ENCODE data around the gene BCL11B.

The BCL11B gene

DNA sequence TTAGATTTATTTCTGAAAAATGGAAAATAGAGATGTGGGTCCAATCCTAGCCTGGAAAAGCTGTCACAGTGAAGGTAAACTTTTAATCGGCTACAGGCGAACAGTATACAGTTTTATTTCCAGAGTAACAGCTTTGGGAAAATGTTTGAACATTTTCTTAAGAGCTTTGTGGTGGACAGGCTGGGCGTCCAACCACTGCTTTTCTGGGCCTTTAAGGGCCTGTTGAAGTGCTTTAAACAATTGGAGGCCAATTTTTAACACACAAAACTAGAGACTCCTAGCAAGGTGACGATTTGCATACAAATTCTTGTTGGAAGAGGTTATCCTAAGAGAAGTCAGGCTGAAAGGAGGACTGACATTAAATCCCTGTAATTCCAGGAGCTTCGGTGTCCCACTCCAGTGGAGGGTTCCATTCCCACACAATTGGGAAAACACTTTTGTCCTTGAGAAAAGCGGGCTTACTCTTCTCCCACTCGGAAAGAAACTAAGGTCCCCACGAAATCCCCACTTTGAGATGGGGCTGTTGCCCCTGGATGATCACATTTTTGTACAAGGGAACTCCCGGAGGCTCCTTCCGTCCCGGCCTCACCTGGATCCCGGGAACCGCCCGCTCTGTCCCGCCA is 26.9 kb downstream of the BCL11B start:
- TF ChIP-seq, protein P1, sequence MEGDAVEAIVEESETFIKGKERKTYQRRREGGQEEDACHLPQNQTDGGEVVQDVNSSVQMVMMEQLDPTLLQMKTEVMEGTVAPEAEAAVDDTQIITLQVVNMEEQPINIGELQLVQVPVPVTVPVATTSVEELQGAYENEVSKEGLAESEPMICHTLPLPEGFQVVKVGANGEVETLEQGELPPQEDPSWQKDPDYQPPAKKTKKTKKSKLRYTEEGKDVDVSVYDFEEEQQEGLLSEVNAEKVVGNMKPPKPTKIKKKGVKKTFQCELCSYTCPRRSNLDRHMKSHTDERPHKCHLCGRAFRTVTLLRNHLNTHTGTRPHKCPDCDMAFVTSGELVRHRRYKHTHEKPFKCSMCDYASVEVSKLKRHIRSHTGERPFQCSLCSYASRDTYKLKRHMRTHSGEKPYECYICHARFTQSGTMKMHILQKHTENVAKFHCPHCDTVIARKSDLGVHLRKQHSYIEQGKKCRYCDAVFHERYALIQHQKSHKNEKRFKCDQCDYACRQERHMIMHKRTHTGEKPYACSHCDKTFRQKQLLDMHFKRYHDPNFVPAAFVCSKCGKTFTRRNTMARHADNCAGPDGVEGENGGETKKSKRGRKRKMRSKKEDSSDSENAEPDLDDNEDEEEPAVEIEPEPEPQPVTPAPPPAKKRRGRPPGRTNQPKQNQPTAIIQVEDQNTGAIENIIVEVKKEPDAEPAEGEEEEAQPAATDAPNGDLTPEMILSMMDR (IDR thresholded peaks at IDR 0.05; ENCODE audit: insufficient read depth, low read depth, low read length, missing control alignments), result no peak
- no peak overlapping the region for H3K4me3 ChIP-seq (ENCODE audit: low read depth, low read length)
- no peak for DNase-seq (ENCODE audit: low read depth)

DNA sequence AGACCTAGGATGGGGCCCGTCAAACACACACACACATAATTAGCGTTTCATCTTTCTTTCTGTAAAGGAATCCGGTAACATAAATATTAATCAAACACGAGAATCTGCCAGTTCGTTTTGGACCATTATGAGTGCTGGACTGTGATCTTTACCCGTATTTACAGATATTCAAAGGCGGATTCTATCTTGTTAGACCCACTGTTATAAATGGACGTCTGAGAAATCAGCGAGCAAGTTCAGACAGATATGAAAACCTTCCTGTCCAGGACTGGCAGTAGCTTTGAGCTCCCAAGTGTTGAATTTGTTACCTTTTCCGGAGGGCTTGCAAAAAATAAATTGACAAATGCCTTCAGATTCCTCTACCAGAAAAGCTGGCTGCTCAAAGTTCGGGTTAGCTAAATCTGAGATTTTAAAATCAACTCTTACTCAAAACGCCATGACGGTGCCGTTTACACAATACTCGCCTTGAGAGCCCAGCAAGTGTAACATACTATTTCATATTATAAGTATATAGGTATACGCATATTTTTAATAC is 27.6 kb downstream of the BCL11B start:
- TF ChIP-seq, protein P1 (IDR thresholded peaks at IDR 0.05; ENCODE audit: insufficient read depth, low read depth, low read length, missing control alignments), result no peak
- DNase-seq (ENCODE audit: low read depth), result no peak
- H3K4me3 ChIP-seq (ENCODE audit: low read depth, low read length), result no peak overlapping the region

DNA sequence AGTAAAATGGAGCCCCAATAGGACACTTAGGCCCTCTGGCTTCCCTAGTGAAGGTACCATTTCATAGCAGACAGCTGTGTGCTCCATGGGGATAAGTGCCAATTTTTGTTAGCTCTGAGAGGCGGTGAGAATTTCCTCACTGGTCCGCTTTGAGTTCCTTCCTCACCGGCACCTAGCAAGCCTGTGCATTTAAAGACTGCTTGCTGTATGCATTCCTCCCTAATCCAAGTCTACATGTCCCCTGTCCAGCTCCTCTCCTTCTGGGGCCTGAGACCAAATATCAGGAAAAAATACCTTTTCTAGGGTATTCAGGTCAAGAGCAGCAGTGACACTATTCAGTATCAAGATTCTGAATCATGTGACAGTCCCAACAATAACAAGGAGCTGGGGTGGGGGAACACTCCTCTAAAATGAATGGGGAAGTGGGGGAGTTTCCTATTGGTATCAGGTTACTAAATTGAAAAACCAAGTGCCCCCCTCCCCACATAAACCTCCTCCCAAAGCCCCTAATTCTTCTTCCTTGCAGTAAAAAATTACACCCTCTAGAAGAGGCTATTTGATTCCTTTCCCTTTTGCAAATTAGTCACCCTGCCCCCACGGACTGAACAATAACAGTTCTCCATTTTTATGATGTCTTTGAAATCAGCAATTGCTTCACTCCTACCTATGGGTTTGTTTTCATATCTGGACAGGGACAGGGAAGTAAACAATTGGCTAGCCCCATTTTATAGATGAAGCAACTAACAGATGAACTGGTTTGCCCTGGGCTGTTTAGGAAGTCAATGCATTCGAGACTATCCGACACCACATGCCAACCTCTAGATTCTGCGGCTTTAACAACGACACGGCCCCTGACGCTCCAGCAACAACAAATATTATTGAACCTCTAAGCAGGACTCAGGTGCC is 28.9 kb downstream of the BCL11B start:
- no peak overlapping the region for H3K4me3 ChIP-seq (ENCODE audit: low read depth, low read length)
- no peak for DNase-seq (ENCODE audit: low read depth)
- TF ChIP-seq, protein P1 (IDR thresholded peaks at IDR 0.05; ENCODE audit: insufficient read depth, low read depth, low read length, missing control alignments), result no peak

DNA sequence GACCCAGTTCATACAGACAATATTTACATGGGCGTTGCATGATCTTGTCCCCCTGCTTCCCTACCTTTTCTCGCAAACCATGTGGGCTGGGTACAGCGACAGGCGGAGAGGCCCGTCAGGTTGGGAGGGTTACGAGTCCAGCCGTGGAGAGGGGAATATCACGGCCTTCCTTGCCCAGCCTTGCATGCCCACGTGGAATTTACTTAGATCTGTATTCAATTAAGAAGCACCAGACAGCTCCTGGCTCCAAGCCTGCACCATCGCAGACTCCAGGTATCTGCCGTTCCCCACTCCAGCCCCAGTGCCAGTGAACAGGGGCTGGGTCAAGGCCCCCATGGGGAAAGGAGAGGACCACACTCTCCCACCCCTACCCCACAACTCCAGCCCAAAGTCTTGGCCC is 29.8 kb downstream of the BCL11B start:
- H3K4me3 ChIP-seq (ENCODE audit: low read depth, low read length), result no peak overlapping the region
- TF ChIP-seq, protein P1 (IDR thresholded peaks at IDR 0.05; ENCODE audit: insufficient read depth, low read depth, low read length, missing control alignments), result no peak
- no peak for DNase-seq (ENCODE audit: low read depth)

DNA sequence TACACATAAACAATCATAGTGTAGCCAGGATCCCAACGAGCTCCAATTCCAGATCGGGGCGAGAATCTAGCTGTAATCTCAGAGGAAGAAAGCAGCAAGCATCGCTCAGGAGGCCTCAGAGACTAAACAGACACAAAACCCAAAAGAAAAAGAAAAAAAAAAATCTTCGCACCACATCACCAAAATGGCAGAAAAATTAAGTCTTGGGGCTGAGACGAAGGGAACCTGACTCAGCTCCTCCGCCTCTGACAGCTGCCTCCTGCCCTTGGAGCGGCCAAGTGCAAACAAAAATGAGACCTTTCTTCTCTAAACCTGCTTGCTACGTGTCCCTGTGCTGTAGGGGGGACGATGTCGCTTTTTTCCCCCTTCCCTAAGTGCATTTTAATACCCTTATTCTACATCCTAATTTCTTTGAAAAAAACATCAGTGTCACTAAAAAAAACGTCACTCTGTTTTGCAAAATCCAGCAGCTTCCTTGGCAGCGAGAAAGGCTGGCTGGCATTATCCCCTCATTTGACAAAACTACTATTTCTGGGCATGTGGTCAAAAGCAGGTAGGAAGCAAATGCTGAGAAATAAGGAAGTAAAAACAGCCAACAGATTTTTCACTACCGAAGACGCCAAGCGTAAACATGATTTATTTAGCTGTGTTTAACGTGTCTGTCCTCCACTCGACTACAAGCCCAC is 30.5 kb downstream of the BCL11B start:
- H3K4me3 ChIP-seq (ENCODE audit: low read depth, low read length), result no peak overlapping the region
- TF ChIP-seq, protein P1 (IDR thresholded peaks at IDR 0.05; ENCODE audit: insufficient read depth, low read depth, low read length, missing control alignments), result no peak
- DNase-seq (ENCODE audit: low read depth), result no peak

DNA sequence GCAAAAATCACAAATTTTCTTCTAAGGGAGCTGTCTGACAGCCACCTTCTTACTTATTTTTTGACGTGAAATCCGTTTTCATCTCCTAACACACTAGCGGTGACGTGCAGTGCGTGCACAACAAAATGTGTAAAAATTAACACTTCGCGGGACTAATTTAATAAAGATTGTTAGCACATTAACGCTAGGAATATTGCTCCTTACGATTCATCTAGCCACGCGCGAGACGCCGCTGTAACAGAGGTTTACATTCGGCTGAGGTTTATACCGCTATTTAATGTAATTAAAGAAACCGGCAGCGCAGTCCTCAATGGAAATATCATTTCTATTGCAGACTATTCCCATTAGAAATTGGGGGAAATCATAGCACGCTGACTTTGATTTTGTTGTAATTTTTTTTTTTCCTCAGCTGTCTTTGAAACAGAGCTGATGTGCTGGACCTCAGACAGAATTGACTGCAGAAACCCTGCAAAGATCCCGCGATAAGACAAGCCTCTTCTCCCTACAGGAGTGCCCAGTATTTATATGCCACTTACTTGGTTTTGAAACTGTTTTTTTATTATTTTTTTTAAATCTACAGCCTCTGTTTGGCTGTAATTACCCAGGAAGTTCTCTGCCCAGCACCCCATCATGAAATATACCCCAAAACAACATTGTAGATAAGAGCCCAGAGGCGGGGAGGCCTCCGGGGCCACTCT is 31.2 kb downstream of the BCL11B start:
- TF ChIP-seq, protein P1 (IDR thresholded peaks at IDR 0.05; ENCODE audit: insufficient read depth, low read depth, low read length, missing control alignments), result no peak
- no peak overlapping the region for H3K4me3 ChIP-seq (ENCODE audit: low read depth, low read length)
- no peak for DNase-seq (ENCODE audit: low read depth)
